ENCODE data around the gene JOSD1. TPM values are rescaled to one million over a fixed set of nuclear protein-coding genes. Genes with fewer than 3 reads are reported as not detected.

JOSD1 gene
- total RNA-seq, 1 experiment from 2014 or later, result 19.2 TPM

DNA sequence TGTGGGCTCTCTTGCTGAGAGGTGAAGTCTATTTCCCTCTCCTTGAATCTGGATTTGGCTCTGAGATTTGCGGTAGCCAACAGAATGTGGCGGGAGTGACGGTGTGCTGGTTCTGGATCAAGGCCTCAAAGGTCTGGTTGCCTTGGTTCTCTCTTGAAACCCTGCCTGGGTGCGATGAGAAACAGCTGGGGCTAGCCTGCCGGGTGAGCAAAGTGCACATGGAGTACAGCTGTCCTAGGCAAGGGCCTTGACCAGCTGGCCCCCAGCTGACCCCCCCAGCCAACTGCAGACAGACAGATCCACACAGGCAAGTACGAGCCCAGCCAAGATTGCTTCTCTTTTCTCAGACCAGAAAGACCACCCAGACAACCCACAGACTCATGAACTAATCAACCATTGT lies 44.2 kb upstream of the JOSD1 start:
- Mint-ChIP-seq H3K4me3 (no peak overlapping the region), H3K4me1 (no peaks in the 10 kb centered on the region), H3K36me3 (ENCODE audit: insufficient read depth in 1 of 3, low read depth in 3 of 3) (peaks cover 14 to 49% (median 17%) of the 10 kb centered on the region in 3 experiments), H3K27me3 (ENCODE audit: low read depth) (no peaks in the 10 kb centered on the region; the same call in 1 of the 2 replicates), H3K9me3 (no peaks in the 10 kb centered on the region), H3K27ac (0 out of 7 replicates have a peak overlapping the region, but pooled peaks of 1 of the 3 experiments have one; percentile 16)
- Histone ChIP-seq H3K4me2 (ENCODE audit: insufficient read depth, insufficient read length, low read length) (no peak overlapping the region), H4K20me1 (ENCODE audit: control insufficient read depth, insufficient read depth, insufficient read length) (no peaks in the 10 kb centered on the region), H3K9me3 (ENCODE audit: control insufficient read depth, low read depth, low read length) (no peaks in the 10 kb centered on the region), H4K8ac (replicated peaks; ENCODE audit: insufficient read length, low read depth, low read length) (no peak overlapping the region), H4K5ac (ENCODE audit: insufficient read length, low read depth, low read length) (no peak overlapping the region), H2BK120ac (ENCODE audit: low read depth, low read length, poor library complexity, severe bottlenecking) (no peak overlapping the region), H2AK5ac (ENCODE audit: insufficient read length, low read length) (no peak overlapping the region), H3K79me1 (ENCODE audit: insufficient read depth, low read depth, low read length, poor library complexity, severe bottlenecking) (no peaks in the 10 kb centered on the region), H3K4me1 (ENCODE audit: insufficient read depth, low read length) (no peaks in the 10 kb centered on the region), H3K4ac (ENCODE audit: low read depth, low read length) (no peak overlapping the region), H4K91ac (ENCODE audit: insufficient read length, low read depth, low read length) (no peak overlapping the region), H3K79me2 (ENCODE audit: insufficient read depth, low read length) (no peaks in the 10 kb centered on the region), H2BK20ac (ENCODE audit: low read depth, low read length, poor library complexity, severe bottlenecking) (no peak overlapping the region), H2BK15ac (ENCODE audit: low read depth, low read length) (no peak overlapping the region), H2AFZ (ENCODE audit: low read length) (no peak overlapping the region), H3K14ac (ENCODE audit: insufficient read depth, low read length) (no peak overlapping the region), H3K9ac (ENCODE audit: extremely low read depth, insufficient read length, low read length) (no peak overlapping the region), H3K27ac (ENCODE audit: insufficient read length, low read depth, low read length) (no peak overlapping the region), H3K56ac (ENCODE audit: insufficient read length, low read depth, low read length) (no peak overlapping the region), H2BK12ac (ENCODE audit: insufficient read length, low read depth, low read length) (no peak overlapping the region), H3K23me2 (ENCODE audit: insufficient read length, low read depth, low read length, poor library complexity, severe bottlenecking) (no peaks in the 10 kb centered on the region), H3K23ac (ENCODE audit: insufficient read length, low read depth, low read length) (no peak overlapping the region), H3K27me3 (ENCODE audit: insufficient read depth, low read length) (no peaks in the 10 kb centered on the region), H2BK5ac (ENCODE audit: insufficient read length, low read length) (no peak overlapping the region), H3K18ac (ENCODE audit: insufficient read length, low read depth, low read length) (no peak overlapping the region), H3T11ph (ENCODE audit: low read length) (no peak overlapping the region)
- no CpG with 5 or more reads among the region's 6 CpGs for WGBS (ENCODE audit: extremely low coverage, insufficient read length, low lambda C conversion rate)
- TF ChIP-seq, protein P1, sequence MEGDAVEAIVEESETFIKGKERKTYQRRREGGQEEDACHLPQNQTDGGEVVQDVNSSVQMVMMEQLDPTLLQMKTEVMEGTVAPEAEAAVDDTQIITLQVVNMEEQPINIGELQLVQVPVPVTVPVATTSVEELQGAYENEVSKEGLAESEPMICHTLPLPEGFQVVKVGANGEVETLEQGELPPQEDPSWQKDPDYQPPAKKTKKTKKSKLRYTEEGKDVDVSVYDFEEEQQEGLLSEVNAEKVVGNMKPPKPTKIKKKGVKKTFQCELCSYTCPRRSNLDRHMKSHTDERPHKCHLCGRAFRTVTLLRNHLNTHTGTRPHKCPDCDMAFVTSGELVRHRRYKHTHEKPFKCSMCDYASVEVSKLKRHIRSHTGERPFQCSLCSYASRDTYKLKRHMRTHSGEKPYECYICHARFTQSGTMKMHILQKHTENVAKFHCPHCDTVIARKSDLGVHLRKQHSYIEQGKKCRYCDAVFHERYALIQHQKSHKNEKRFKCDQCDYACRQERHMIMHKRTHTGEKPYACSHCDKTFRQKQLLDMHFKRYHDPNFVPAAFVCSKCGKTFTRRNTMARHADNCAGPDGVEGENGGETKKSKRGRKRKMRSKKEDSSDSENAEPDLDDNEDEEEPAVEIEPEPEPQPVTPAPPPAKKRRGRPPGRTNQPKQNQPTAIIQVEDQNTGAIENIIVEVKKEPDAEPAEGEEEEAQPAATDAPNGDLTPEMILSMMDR (conservative IDR thresholded peaks at IDR 0.05), result no peak
- DNase-seq, result no peak
